Endothelial cell of umbilical vein (primary cell): ENCODE results near the gene TEKTIP1.

ENCODE experiments used
- CTCF ChIP-seq, 2 donors: IDR thresholded peaks; 1 replicate in 1 of 2; 2 replicates in 1 of 2; pipeline ENCODE4 v1.5.1; 2011; ENCODE audit warnings: low read length in 2 of 2, mild to moderate bottlenecking in 2 of 2, moderate library complexity in 2 of 2, control low read depth in 1 of 2, inconsistent platforms in 1 of 2, low read depth in 1 of 2; ENCODE audit not compliant: insufficient read depth in 1 of 2; ENCODE audit errors: extremely low read depth in 1 of 2
- EZH2 ChIP-seq: IDR thresholded peaks from 2 replicates; pipeline ENCODE4 v1.6.1; 2012; ENCODE audit warnings: borderline replicate concordance, low read depth, mild to moderate bottlenecking, moderate library complexity, low read length, inconsistent platforms; ENCODE audit not compliant: severe bottlenecking
- FOS ChIP-seq: IDR thresholded peaks from 2 replicates; pipeline ENCODE4 v1.6.1; 2011; ENCODE audit warnings: mild to moderate bottlenecking, low read length, moderate library complexity, borderline replicate concordance; ENCODE audit not compliant: insufficient read depth
- GATA2 ChIP-seq: IDR thresholded peaks from 2 replicates; pipeline ENCODE4 v1.7.0; 2011; ENCODE audit warnings: low read depth, mild to moderate bottlenecking, moderate library complexity, mixed read lengths, low read length; ENCODE audit not compliant: insufficient read length, insufficient read depth
- JUN ChIP-seq: IDR thresholded peaks from 2 replicates; pipeline ENCODE4 v1.6.1; 2011; ENCODE audit warnings: borderline replicate concordance, low read depth; ENCODE audit not compliant: insufficient read length, insufficient read depth
- MAX ChIP-seq: IDR thresholded peaks from 2 replicates; pipeline ENCODE4 v1.6.1; 2011; ENCODE audit not compliant: insufficient read depth, insufficient read length
- POLR2A ChIP-seq: IDR thresholded peaks from 2 replicates; pipeline ENCODE4 v1.6.1; 2012; ENCODE audit warnings: low read depth, mild to moderate bottlenecking, control low read depth, low read length
- POLR2AphosphoS5 ChIP-seq: IDR thresholded peaks from 2 replicates; pipeline ENCODE4 v1.6.1; 2012; ENCODE audit warnings: low read depth, mild to moderate bottlenecking, control low read depth, low read length, moderate library complexity; ENCODE audit not compliant: insufficient read depth

GRCh38 chr19:3575949-3576673, 37.1 kb downstream of the TEKTIP1 start:
- no peak for TF ChIP-seq CTCF (IDR thresholded peaks at IDR 0.05; ENCODE audit: extremely low read depth in 1 of 2, insufficient read depth in 1 of 2, low read depth in 1 of 2, low read length in 2 of 2)
- TF ChIP-seq EZH2 = no peak
- no peak for TF ChIP-seq POLR2A
- TF ChIP-seq POLR2AphosphoS5 = no peak
- no peak for TF ChIP-seq FOS
- TF ChIP-seq JUN = no peak
- TF ChIP-seq MAX = no peak
- no peak for TF ChIP-seq GATA2
